Kidney (tissue), 22 donors: ENCODE measurements around the gene AHSA1. TPM values are rescaled to one million over a fixed set of nuclear protein-coding genes. Genes with fewer than 3 reads are reported as not detected.
"Not testable (repeated sequence)": the region's sequence is repeated elsewhere in the genome, so short reads cannot be mapped to it uniquely, and the experiment has no call there.

ENCODE experiments used
- DNase-seq, 5 donors: peaks; one replicate each; pipeline ENCODE4 v3.0.0-alpha.2; 2013 to 2020
- FAIRE-seq: peaks from 2 replicates; lab custom pipeline; 2012; peaks lifted over from hg19 to GRCh38; lab: Jason Lieb, UNC
- H3K27ac ChIP-seq, 2 donors: one replicate each; pipeline ENCODE4 v1.7.0; 2013; ENCODE audit warnings: low read depth in 2 of 2, low read length in 2 of 2, inconsistent platforms in 1 of 2
- H3K27me3 ChIP-seq: one replicate; pipeline ENCODE4 v1.7.1; 2013; ENCODE audit warnings: low read length, inconsistent platforms; ENCODE audit not compliant: control insufficient read depth, insufficient read depth
- H3K36me3 ChIP-seq, 3 donors: one replicate each; pipeline versions ENCODE4 v1.7.0 to v1.7.1; 2013; ENCODE audit warnings: low read length in 3 of 3, control low read depth in 1 of 3, inconsistent platforms in 1 of 3; ENCODE audit not compliant: insufficient read depth in 3 of 3, control insufficient read depth in 2 of 3
- H3K4me1 ChIP-seq, 3 donors: one replicate each; pipeline versions ENCODE4 v1.7.0 to v1.7.1; 2013; ENCODE audit warnings: low read length in 3 of 3, inconsistent platforms in 1 of 3, low read depth in 1 of 3; ENCODE audit not compliant: control insufficient read depth in 2 of 3, insufficient read depth in 2 of 3
- H3K4me3 ChIP-seq, 3 donors: one replicate each; pipeline versions ENCODE4 v1.7.0 to v1.8.1; 2013; ENCODE audit warnings: low read length in 3 of 3, control low read depth in 1 of 3, inconsistent platforms in 1 of 3
- H3K9ac ChIP-seq, 3 donors: one replicate each; pipeline versions ENCODE4 v1.7.0 to v1.7.1; 2013; ENCODE audit warnings: low read length in 3 of 3, control low read depth in 1 of 3, inconsistent platforms in 1 of 3
- H3K9me3 ChIP-seq, 3 donors: one replicate each; pipeline versions ENCODE4 v1.7.0 to v1.7.1; 2013; ENCODE audit warnings: low read length in 3 of 3, control low read depth in 1 of 3, inconsistent platforms in 1 of 3; ENCODE audit not compliant: control insufficient read depth in 2 of 3, insufficient read depth in 1 of 3
- CTCF ChIP-seq: IDR thresholded peaks from 3 replicates; pipeline ENCODE4 v1.5.1; 2012; ENCODE audit warnings: mild to moderate bottlenecking, moderate library complexity, borderline replicate concordance; ENCODE audit not compliant: insufficient read depth; ENCODE audit errors: extremely low read depth
- intact Hi-C: fragments of 100-400 bp; cut with DNase I; formaldehyde crosslinking; loops from one replicate; pipeline ENCODE4 v1.11.1; 2022
- long read RNA-seq, 10 donors: library from polyadenylated mRNA in 1 of 10; unstranded in 1 of 10; transcript quantifications; one replicate each; pipeline ENCODE4 v2.0.0 and lab custom pipeline, GENCODE V29; 2021 to 2026
- polyA plus RNA-seq: library from polyadenylated mRNA; stranded (reverse); fragments of 350-450 nt; fragmentation: Illumina TruSeq; extraction: RNeasy Lipid Tissue Mini Kit (QIAGEN cat#74804); gene quantifications from one replicate; pipeline ENCODE4 v1.2.3, GENCODE V29; 2014; ENCODE audit warnings: low read depth, low replicate concordance; ENCODE audit not compliant: insufficient read depth
- total RNA-seq: library from RNA; stranded (reverse); fragmentation: NEBNext Ultra II Directional; extraction: Animal tissue kit (Norgen Biotek cat#: 25700); gene quantifications from one replicate; pipeline ENCODE4 v1.2.1, GENCODE V29; 2021
- donor health status: control.
- donor health status: control.
- donor health status: control.
- donor health status: control.
- donor health status: control.
- donor health status: DM: yes; HTN: yes; CAD: no.
- donor health status: Normal renal cell carcinoma (clear cell type).

AHSA1 gene
- total RNA-seq (92.0 TPM), polyA plus RNA-seq (149 TPM)
- long read RNA-seq, donor 1, transcript AHSA1-201 (9 exons, 1,402 nt), result major isoform, 21 of 25 reads
- long read RNA-seq, donor 1, partial matches to known transcripts, result 0 of 25 reads
- long read RNA-seq, donor 1, other reads (novel, unspliced or antisense), result 0 of 25 reads
- long read RNA-seq, donor 2, transcript AHSA1-208 (2 exons, 832 nt), result minor isoform, 5 of 37 reads
- long read RNA-seq, donor 2, transcript AHSA1-201 (9 exons, 1,402 nt), result major isoform, 28 of 37 reads
- long read RNA-seq, donor 2, partial matches to known transcripts, result 0 of 37 reads
- long read RNA-seq, donor 2, other reads (novel, unspliced or antisense), result 0 of 37 reads
- long read RNA-seq, donor 3, transcript AHSA1-201 (9 exons, 1,402 nt), result major isoform, 40 of 46 reads
- long read RNA-seq, donor 3, partial matches to known transcripts, result 0 of 46 reads
- long read RNA-seq, donor 3, other reads (novel, unspliced or antisense), result 0 of 46 reads
- long read RNA-seq, donor 4, transcript AHSA1-201 (9 exons, 1,402 nt), result major isoform, 29 of 31 reads
- long read RNA-seq, donor 4, partial matches to known transcripts, result 0 of 31 reads
- long read RNA-seq, donor 4, other reads (novel, unspliced or antisense), result 0 of 31 reads
- long read RNA-seq, donor 5, result 0 reads
- long read RNA-seq, donor 6, transcript AHSA1-201 (9 exons, 1,402 nt), result major isoform, 44 of 49 reads
- long read RNA-seq, donor 6, partial matches to known transcripts, result 0 of 49 reads
- long read RNA-seq, donor 6, other reads (novel, unspliced or antisense), result 0 of 49 reads
- long read RNA-seq, donor 7, transcript AHSA1-201 (9 exons, 1,402 nt), result major isoform, 21 of 29 reads
- long read RNA-seq, donor 7, partial matches to known transcripts, result 1 of 29 reads
- long read RNA-seq, donor 7, other reads (novel, unspliced or antisense), result 5 of 29 reads
- long read RNA-seq, donor 8, transcript AHSA1-201 (9 exons, 1,402 nt), result major isoform, 17 of 24 reads
- long read RNA-seq, donor 8, partial matches to known transcripts, result 0 of 24 reads
- long read RNA-seq, donor 8, other reads (novel, unspliced or antisense), result 0 of 24 reads
- long read RNA-seq, donor 9, transcript AHSA1-201 (9 exons, 1,402 nt), result major isoform, 16 of 19 reads
- long read RNA-seq, donor 9, partial matches to known transcripts, result 0 of 19 reads
- long read RNA-seq, donor 9, other reads (novel, unspliced or antisense), result 0 of 19 reads
- long read RNA-seq, donor 10, transcript AHSA1-201 (9 exons, 1,402 nt), result major isoform, 20 of 44 reads
- long read RNA-seq, donor 10, partial matches to known transcripts, result 19 of 44 reads
- long read RNA-seq, donor 10, other reads (novel, unspliced or antisense), result 0 of 44 reads

- intact Hi-C loops, result no loop called here
- peak within 1 kb of the TSS; percentile 87 to 98 (median 91) for H3K4me3 ChIP-seq
- H3K27me3 ChIP-seq, result no peaks in the 10 kb centered on the region
- peaks cover 0 to 12% (median 11%) of the 10 kb centered on the region in 3 donors for H3K4me1 ChIP-seq
- H3K9ac ChIP-seq, result peak within 1 kb of the TSS; percentile 87 to 100 (median 87)
- FAIRE-seq (peak; percentile 80), DNase-seq (peak; percentile 97 to 100 (median 98))
- TF ChIP-seq CTCF, result no peak
- H3K36me3 ChIP-seq, result peaks cover 10 to 24% (median 24%) of the 10 kb centered on the region in 3 donors
- H3K9me3 ChIP-seq, result no peaks in the 10 kb centered on the region
- H3K27ac ChIP-seq, result peak within 1 kb of the TSS; percentile 97 to 100
These were observed at the start of gene AHSA1, which contains the start of gene VIPAS39 for GRCh38 chr14:77457522-77458248. Gene AHSA1, plus strand, starts transcription at chr14:77458093. Its CDS starts 97 bp downstream, at chr14:77458190. Gene VIPAS39, minus strand, starts transcription at chr14:77457601. Its CDS starts 3,499 bp downstream, at chr14:77454102.

- Histone ChIP-seq H3K9me3 (no peaks in the 10 kb centered on the region), H3K36me3 (peaks cover 0 to 2% (median 0%) of the 10 kb centered on the region in 3 donors), H3K9ac (no peak overlapping the region), H3K4me3 (no peak overlapping the region), H3K4me1 (no peaks in the 10 kb centered on the region), H3K27ac (no peak overlapping the region), H3K27me3 (no peaks in the 10 kb centered on the region)
- DNase-seq, result no peak
- no peak for FAIRE-seq
- intact Hi-C loops, result no loop called here
- TF ChIP-seq CTCF, result no peak
These were observed 48.8 kb upstream of the AHSA1 start for GRCh38 chr14:77409131-77409533.

GRCh38 chr14:77415403-77416030 lies 42.4 kb upstream of the AHSA1 start:
- H3K27ac ChIP-seq, H3K36me3 ChIP-seq, FAIRE-seq, DNase-seq, H3K4me3 ChIP-seq, H3K9ac ChIP-seq, H3K4me1 ChIP-seq, intact Hi-C loops, H3K27me3 ChIP-seq: not testable (repeated sequence)
- peaks cover 0 to 12% (median 0%) of the 10 kb centered on the region in 3 donors for H3K9me3 ChIP-seq

GRCh38 chr14:77416098-77416497 lies 41.8 kb upstream of the AHSA1 start:
- H3K9ac ChIP-seq, H3K27ac ChIP-seq, intact Hi-C loops, H3K4me3 ChIP-seq, DNase-seq, H3K36me3 ChIP-seq, H3K4me1 ChIP-seq, FAIRE-seq, H3K27me3 ChIP-seq: not testable (repeated sequence)
- peaks cover 0 to 12% (median 0%) of the 10 kb centered on the region in 3 donors for H3K9me3 ChIP-seq
